Measurements from ENCODE around the gene OR10AG1.

OR10AG1 gene

GRCh38 chr11:55970935-55971334 is 1.2 kb upstream of the OR10AG1 start:
- no peak for TF ChIP-seq TAF1 (IDR thresholded peaks at IDR 0.05; ENCODE audit: borderline replicate concordance, insufficient read depth, low read length)
- no peak for TF ChIP-seq FOXP2 (optimal IDR thresholded peaks at IDR 0.05; ENCODE audit: borderline replicate concordance, extremely low read depth, extremely low read length, insufficient read depth)
- TF ChIP-seq REST (IDR thresholded peaks at IDR 0.05; ENCODE audit: insufficient read depth in 1 of 2, low read depth in 2 of 2, low read length in 2 of 2), result no peak
- TF ChIP-seq POLR2AphosphoS5 (IDR thresholded peaks at IDR 0.05; ENCODE audit: low read depth, low read length), result no peak
- TF ChIP-seq SIN3A (IDR thresholded peaks at IDR 0.05; ENCODE audit: borderline replicate concordance, insufficient read depth, low read length), result no peak

DNA sequence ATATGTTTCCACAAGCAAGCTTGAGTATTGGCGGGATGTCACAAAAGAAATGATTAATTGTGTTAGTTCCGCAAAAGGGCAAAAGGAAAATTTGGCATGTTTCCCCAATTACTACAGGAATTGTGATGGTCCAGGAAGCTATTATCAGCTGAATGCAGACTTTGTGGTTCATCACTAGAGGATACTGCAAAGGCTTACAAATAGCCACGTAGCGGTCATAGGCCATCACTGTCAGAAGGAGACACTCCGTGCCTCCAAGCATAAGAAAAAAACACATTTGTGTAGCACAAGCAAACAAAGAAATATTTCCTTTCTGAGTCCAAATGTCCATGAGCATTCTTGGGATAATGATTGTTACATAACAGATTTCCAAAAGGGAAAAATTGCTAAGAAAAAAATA is 1.8 kb downstream of the OR10AG1 start:
- TF ChIP-seq TAF1 (IDR thresholded peaks at IDR 0.05; ENCODE audit: borderline replicate concordance, insufficient read depth, low read length) (no peak), REST (IDR thresholded peaks at IDR 0.05; ENCODE audit: insufficient read depth in 1 of 2, low read depth in 2 of 2, low read length in 2 of 2) (no peak), POLR2AphosphoS5 (IDR thresholded peaks at IDR 0.05; ENCODE audit: low read depth, low read length) (no peak), FOXP2 (optimal IDR thresholded peaks at IDR 0.05; ENCODE audit: borderline replicate concordance, extremely low read depth, extremely low read length, insufficient read depth) (no peak), SIN3A (IDR thresholded peaks at IDR 0.05; ENCODE audit: borderline replicate concordance, insufficient read depth, low read length) (no peak)

DNA sequence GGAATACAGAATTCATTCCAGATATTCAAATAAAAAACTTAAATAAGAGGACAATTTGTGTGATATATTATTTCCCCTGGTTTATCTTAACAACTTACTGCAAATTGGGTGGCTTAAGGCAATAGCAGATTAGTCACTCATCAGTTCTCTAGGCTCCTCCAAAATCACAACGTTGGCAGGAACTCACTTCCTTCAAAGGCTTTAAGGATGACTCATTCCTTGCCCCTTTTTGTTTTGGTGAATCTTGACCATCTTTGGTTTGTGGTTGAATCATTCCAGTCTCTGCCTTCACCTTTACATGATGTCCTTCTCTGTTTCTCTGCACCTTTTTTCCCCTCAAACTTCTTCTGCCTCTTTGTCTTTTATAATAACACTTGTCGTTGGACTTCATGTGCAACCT is 3.4 kb downstream of the OR10AG1 start:
- TF ChIP-seq REST (IDR thresholded peaks at IDR 0.05; ENCODE audit: insufficient read depth in 1 of 2, low read depth in 2 of 2, low read length in 2 of 2) (no peak), POLR2AphosphoS5 (IDR thresholded peaks at IDR 0.05; ENCODE audit: low read depth, low read length) (no peak)

DNA sequence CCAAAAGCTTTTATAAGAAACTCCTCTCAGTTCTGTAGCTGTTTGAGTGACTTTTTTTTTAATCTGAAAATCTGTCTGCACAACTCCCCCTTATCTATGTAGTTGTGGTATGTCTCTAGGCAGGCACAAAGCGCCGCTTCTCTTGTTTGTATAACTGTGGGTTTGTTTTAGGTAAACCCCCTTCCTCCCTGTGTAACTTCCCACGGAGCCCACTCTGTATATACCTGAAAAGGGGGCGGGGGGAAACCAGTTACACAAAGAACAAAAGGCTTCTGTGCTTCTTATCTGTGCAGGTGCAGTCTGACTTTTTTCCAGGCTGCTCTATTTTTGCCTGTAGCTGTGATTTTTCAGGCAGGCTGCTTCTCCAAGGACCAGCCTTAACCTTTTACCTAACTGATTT is 13.2 kb downstream of the OR10AG1 start:
- TF ChIP-seq TAF1 (IDR thresholded peaks at IDR 0.05; ENCODE audit: borderline replicate concordance, insufficient read depth, low read length) (no peak), POLR2AphosphoS5 (IDR thresholded peaks at IDR 0.05; ENCODE audit: low read depth, low read length) (no peak)

- TF ChIP-seq POLR2AphosphoS5 (IDR thresholded peaks at IDR 0.05; ENCODE audit: low read depth, low read length) (no peak), FOXP2 (optimal IDR thresholded peaks at IDR 0.05; ENCODE audit: borderline replicate concordance, extremely low read depth, extremely low read length, insufficient read depth) (no peak)
These were observed 20.4 kb downstream of the OR10AG1 start for GRCh38 chr11:55949330-55949729.

DNA sequence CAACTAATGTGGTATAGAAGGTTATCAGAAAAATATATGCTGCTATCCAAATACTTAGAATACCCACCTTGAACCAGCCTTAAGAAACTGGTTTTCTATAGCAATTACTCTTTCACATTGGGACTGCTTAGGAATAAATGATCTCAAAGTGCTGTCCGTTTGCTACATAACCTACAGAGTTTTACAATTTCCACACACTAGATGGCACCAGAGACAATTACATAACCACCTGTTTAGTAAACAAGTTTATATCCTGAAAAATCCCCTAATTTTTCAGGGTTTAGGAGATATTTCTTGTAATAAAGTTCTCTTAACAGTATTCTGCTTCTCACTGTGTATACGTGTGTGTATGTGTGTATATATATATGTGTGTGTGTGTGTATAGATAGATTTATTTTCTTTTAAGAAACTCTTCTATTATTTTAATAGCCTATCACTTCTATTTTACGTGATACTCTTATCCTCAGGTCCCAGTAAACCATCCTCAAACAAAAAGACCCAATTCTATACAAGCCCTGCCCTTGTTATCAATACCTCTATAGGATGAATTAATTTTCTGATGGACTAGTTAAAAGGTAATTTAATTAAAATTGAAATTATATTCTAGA is 26.9 kb downstream of the OR10AG1 start:
- no peak for TF ChIP-seq POLR2AphosphoS5 (IDR thresholded peaks at IDR 0.05; ENCODE audit: low read depth, low read length)
- no peak for TF ChIP-seq REST (IDR thresholded peaks at IDR 0.05; ENCODE audit: insufficient read depth in 1 of 2, low read depth in 2 of 2, low read length in 2 of 2)
- no peak for TF ChIP-seq FOXP2 (optimal IDR thresholded peaks at IDR 0.05; ENCODE audit: borderline replicate concordance, extremely low read depth, extremely low read length, insufficient read depth)
- TF ChIP-seq TAF1 (IDR thresholded peaks at IDR 0.05; ENCODE audit: borderline replicate concordance, insufficient read depth, low read length), result no peak
